Neural cell (in vitro differentiated cells): Measurements from ENCODE around the gene NELFA. TPM values are rescaled to one million over a fixed set of nuclear protein-coding genes. Genes with fewer than 3 reads are reported as not detected.

Source experiments
- H2AFZ ChIP-seq: fragments of 200-600, 300-800 bp; sonication (generic), shearing (Covaris generic); 2 replicates; pipeline ENCODE4 v1.6.0; 2014; ENCODE audit warnings: low read depth, mild to moderate bottlenecking, antibody characterized with exemption, low read length, moderate library complexity
- H3F3A ChIP-seq: fragments of 200-600 bp; shearing (Covaris generic); 2 replicates; pipeline ENCODE4 v1.6.1; 2016; ENCODE audit warnings: mild to moderate bottlenecking, moderate library complexity, mixed read lengths, antibody characterized with exemption, low read length; ENCODE audit not compliant: insufficient read depth, poor library complexity, severe bottlenecking
- H3K27ac ChIP-seq: fragments of 200-600, 300-800 bp; sonication (generic), shearing (Covaris generic); 2 replicates; pipeline ENCODE4 v1.5.1; 2014; ENCODE audit warnings: mild to moderate bottlenecking, low read length, moderate library complexity
- H3K27me3 ChIP-seq: fragments of 300-800, 200-600 bp; sonication (generic), shearing (Covaris generic); 2 replicates; pipeline ENCODE4 v1.6.0; 2014; ENCODE audit warnings: mild to moderate bottlenecking, low read depth, low read length, moderate library complexity; ENCODE audit not compliant: insufficient read depth
- H3K36me3 ChIP-seq: fragments of 300-800, 200-600 bp; sonication (generic), shearing (Covaris generic); 2 replicates; pipeline ENCODE4 v1.5.1; 2014; ENCODE audit warnings: mild to moderate bottlenecking, antibody characterized with exemption, low read length, moderate library complexity; ENCODE audit not compliant: insufficient read depth
- H3K4me2 ChIP-seq: fragments of 300-800, 200-600 bp; sonication (generic), shearing (Covaris generic); 2 replicates; pipeline ENCODE4 v1.6.0; 2014; ENCODE audit warnings: mild to moderate bottlenecking, low read length
- H3K4me3 ChIP-seq: fragments of 300-800, 200-600 bp; sonication (generic), shearing (Covaris generic); 2 replicates; pipeline ENCODE4 v1.5.1; 2014; ENCODE audit warnings: mild to moderate bottlenecking, low read length, moderate library complexity
- H3K79me2 ChIP-seq: fragments of 200-600 bp; shearing (Covaris generic); replicated peaks from 2 replicates; pipeline ENCODE4 v1.6.0; 2014; ENCODE audit warnings: mild to moderate bottlenecking, low read length, moderate library complexity; ENCODE audit not compliant: insufficient read depth
- H3K9ac ChIP-seq: fragments of 300-800, 200-600 bp; sonication (generic), shearing (Covaris generic); 2 replicates; pipeline ENCODE4 v1.6.1; 2016; ENCODE audit warnings: mild to moderate bottlenecking, low read length, mixed read lengths
- H3K9me2 ChIP-seq: fragments of 200-600 bp; shearing (Covaris generic); 2 replicates; pipeline ENCODE4 v1.6.1; 2016; ENCODE audit warnings: mild to moderate bottlenecking, low read length, mixed read lengths; ENCODE audit not compliant: insufficient read depth
- H3K9me3 ChIP-seq: fragments of 200-600, 300-800 bp; sonication (generic), shearing (Covaris generic); 2 replicates; pipeline ENCODE4 v1.6.1; 2016; ENCODE audit warnings: mild to moderate bottlenecking, mixed run types, low read length, moderate library complexity, mixed read lengths
- H4K20me1 ChIP-seq: fragments of 200-600 bp; shearing (Covaris generic); 2 replicates; pipeline ENCODE4 v1.6.1; 2016; ENCODE audit warnings: mild to moderate bottlenecking, mixed run types; ENCODE audit not compliant: insufficient read depth
- EP300 ChIP-seq: fragments of 450-650 bp; conservative IDR thresholded peaks from 2 replicates; pipeline ENCODE4 v1.6.1; 2014; ENCODE audit warnings: antibody characterized with exemption, mild to moderate bottlenecking, moderate library complexity; ENCODE audit not compliant: poor library complexity, severe bottlenecking
- EZH2 ChIP-seq: fragments of 200-600, 300-800 bp; shearing (Covaris generic), sonication (generic); IDR thresholded peaks from 2 replicates; pipeline ENCODE4 v1.6.1; 2014; ENCODE audit warnings: antibody characterized with exemption, low read length, borderline replicate concordance, mild to moderate bottlenecking; ENCODE audit not compliant: insufficient read depth, poor library complexity, severe bottlenecking
- MXI1 ChIP-seq: fragments of 450-650 bp; conservative IDR thresholded peaks from 2 replicates; pipeline ENCODE4 v1.6.1; 2014; ENCODE audit warnings: antibody characterized with exemption, mild to moderate bottlenecking; ENCODE audit not compliant: poor library complexity, severe bottlenecking
- POLR2AphosphoS5 ChIP-seq: IDR thresholded peaks from 2 replicates; pipeline ENCODE4 v1.6.1; 2012
- RAD21 ChIP-seq: fragments of 450-650 bp; conservative IDR thresholded peaks from 2 replicates; pipeline ENCODE4 v1.6.1; 2014; ENCODE audit warnings: antibody characterized with exemption, mild to moderate bottlenecking, moderate library complexity
- REST ChIP-seq: IDR thresholded peaks from 2 replicates; pipeline ENCODE4 v1.6.1; 2012; ENCODE audit warnings: borderline replicate concordance
- SMC3 ChIP-seq: fragments of 450-650 bp; conservative IDR thresholded peaks from 2 replicates; pipeline ENCODE4 v1.6.1; 2014; ENCODE audit warnings: antibody characterized with exemption, mild to moderate bottlenecking, moderate library complexity; ENCODE audit not compliant: poor library complexity
- TAF1 ChIP-seq: IDR thresholded peaks from 2 replicates; pipeline ENCODE4 v1.6.1; 2012; ENCODE audit warnings: low read depth
- polyA plus RNA-seq: library from polyadenylated mRNA; depleted of rRNA; stranded (reverse); fragments of >200 nt; gene quantifications from 2 replicates; pipeline ENCODE4 v1.2.3, GENCODE V29; 2014
- TF ChIP-seq, protein P1 (sequence below): fragments of 450-650 bp; IDR thresholded peaks from 2 replicates; pipeline ENCODE4 v1.5.1; 2014; ENCODE audit warnings: antibody characterized with exemption, mild to moderate bottlenecking, moderate library complexity; ENCODE audit not compliant: poor library complexity, severe bottlenecking

The NELFA gene
- polyA plus RNA-seq, 1 donor from 2014 or later = 40.5 TPM

- Histone ChIP-seq H3K36me3 (no peaks in the 10 kb centered on the region), H3K9ac (no peak overlapping the region), H3K4me3 (no peak overlapping the region), H2AFZ (no peak overlapping the region), H3K9me3 (no peaks in the 10 kb centered on the region), H3K27ac (no peak overlapping the region), H3K79me2 (no peaks in the 10 kb centered on the region), H3F3A (no peaks in the 10 kb centered on the region), H4K20me1 (no peaks in the 10 kb centered on the region), H3K9me2 (no peaks in the 10 kb centered on the region), H3K4me2 (no peak overlapping the region), H3K27me3 (no peaks in the 10 kb centered on the region)
- TF ChIP-seq EP300 (no peak), POLR2AphosphoS5 (no peak), RAD21 (no peak), TAF1 (no peak), EZH2 (no peak), REST (no peak)
- TF ChIP-seq, protein P1, sequence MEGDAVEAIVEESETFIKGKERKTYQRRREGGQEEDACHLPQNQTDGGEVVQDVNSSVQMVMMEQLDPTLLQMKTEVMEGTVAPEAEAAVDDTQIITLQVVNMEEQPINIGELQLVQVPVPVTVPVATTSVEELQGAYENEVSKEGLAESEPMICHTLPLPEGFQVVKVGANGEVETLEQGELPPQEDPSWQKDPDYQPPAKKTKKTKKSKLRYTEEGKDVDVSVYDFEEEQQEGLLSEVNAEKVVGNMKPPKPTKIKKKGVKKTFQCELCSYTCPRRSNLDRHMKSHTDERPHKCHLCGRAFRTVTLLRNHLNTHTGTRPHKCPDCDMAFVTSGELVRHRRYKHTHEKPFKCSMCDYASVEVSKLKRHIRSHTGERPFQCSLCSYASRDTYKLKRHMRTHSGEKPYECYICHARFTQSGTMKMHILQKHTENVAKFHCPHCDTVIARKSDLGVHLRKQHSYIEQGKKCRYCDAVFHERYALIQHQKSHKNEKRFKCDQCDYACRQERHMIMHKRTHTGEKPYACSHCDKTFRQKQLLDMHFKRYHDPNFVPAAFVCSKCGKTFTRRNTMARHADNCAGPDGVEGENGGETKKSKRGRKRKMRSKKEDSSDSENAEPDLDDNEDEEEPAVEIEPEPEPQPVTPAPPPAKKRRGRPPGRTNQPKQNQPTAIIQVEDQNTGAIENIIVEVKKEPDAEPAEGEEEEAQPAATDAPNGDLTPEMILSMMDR = no peak
Measured at GRCh38 chr4:1968686-1969295, 40.0 kb downstream of the NELFA start.

DNA sequence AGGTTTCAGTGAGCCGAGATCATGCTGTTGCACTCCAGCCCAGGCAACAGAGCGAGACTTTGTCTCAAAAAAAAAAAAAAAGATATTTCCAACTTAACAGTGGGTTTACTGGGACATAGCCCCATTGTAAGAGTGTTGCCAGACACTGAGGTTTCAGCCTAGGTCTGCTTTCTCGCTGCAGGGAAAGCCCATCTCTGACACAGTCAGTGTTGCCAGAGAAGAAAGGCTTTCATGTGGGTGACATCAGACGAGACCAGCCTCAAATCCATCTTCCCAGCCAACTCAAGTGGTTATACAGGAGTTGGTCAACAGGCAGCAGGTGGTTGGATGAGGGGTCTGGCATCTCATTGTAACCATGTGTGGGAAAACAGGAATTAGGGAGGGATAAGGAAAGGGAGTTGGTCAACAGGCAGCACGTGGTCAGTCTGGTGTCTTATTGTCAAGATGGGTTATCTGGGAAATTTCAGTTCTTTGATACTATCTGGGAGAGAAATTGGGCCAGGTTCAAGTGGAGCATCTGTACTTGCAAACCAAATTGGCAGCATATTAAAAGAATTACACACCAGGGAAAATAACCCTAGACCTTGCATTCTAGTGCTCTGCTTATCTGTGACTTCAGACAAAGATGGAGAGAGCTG is 41.1 kb downstream of the NELFA start:
- Histone ChIP-seq H3K9me3 (no peaks in the 10 kb centered on the region), H3K27ac (no peak overlapping the region), H3K79me2 (no peaks in the 10 kb centered on the region), H3F3A (no peaks in the 10 kb centered on the region), H3K4me2 (no peak overlapping the region), H3K9me2 (no peaks in the 10 kb centered on the region), H2AFZ (no peak overlapping the region), H4K20me1 (no peaks in the 10 kb centered on the region), H3K27me3 (no peaks in the 10 kb centered on the region), H3K4me3 (no peak overlapping the region), H3K9ac (no peak overlapping the region), H3K36me3 (no peaks in the 10 kb centered on the region)
- TF ChIP-seq POLR2AphosphoS5 (no peak), RAD21 (no peak), EZH2 (no peak), REST (no peak), SMC3 (no peak), TAF1 (no peak), MXI1 (no peak), EP300 (no peak)
- TF ChIP-seq, protein P1 = no peak
